BJ (cell line): ENCODE data around the gene SNRK. TPM values are rescaled to one million over a fixed set of nuclear protein-coding genes. Genes with fewer than 3 reads are reported as not detected.

ENCODE experiments used
- CTCF ChIA-PET: fragments of 350-600 bp; formaldehyde crosslinking; extraction: SDS; loops from one replicate; lab custom pipeline; 2021; ENCODE audit warnings: antibody characterized with exemption, inconsistent platforms; lab: Yijun Ruan, JAX
- POLR2A ChIA-PET: fragments of 300-600 bp; sonication (Branson Sonifier 250); formaldehyde crosslinking; extraction: SDS; loops from one replicate; lab custom pipeline; 2021; ENCODE audit warnings: antibody characterized with exemption; lab: Charles Lee
- DNase-seq: peaks from one replicate; pipeline ENCODE4 v3.0.0-alpha.2; 2011; ENCODE audit warnings: low read depth
- H3K27me3 ChIP-seq: 2 replicates; pipeline ENCODE4 v1.6.0; 2011; ENCODE audit warnings: low read length; ENCODE audit not compliant: control insufficient read depth, insufficient read depth
- H3K36me3 ChIP-seq: 2 replicates; pipeline ENCODE4 v1.5.1; 2011; ENCODE audit warnings: low read length; ENCODE audit not compliant: control insufficient read depth, insufficient read depth
- H3K4me3 ChIP-seq: 2 replicates; pipeline ENCODE4 v1.5.1; 2011; ENCODE audit warnings: low read depth, mild to moderate bottlenecking, control low read depth, low read length
- CTCF ChIP-seq: IDR thresholded peaks from 2 replicates; pipeline ENCODE4 v1.5.1; 2011; ENCODE audit warnings: low read depth, mild to moderate bottlenecking, control low read depth, inconsistent platforms, low read length, moderate library complexity; ENCODE audit not compliant: insufficient read depth
- polyA plus RNA-seq: library from polyadenylated mRNA; depleted of rRNA; stranded (reverse); fragments of >200 nt; gene quantifications from 2 replicates; pipeline ENCODE4 v1.2.3, GENCODE V29; 2011

Gene SNRK
- polyA plus RNA-seq, 1 experiment: 11.5 TPM

- CTCF ChIA-PET: no interaction called here
- POLR2A ChIA-PET: no interaction called here
Observed at GRCh38 chr3:43244694-43245093, 41.6 kb upstream of the SNRK start.

GRCh38 chr3:43246976-43247375 is 39.4 kb upstream of the SNRK start:
- POLR2A ChIA-PET: no interaction called here

More at GRCh38 chr3:43244694-43245093, 41.6 kb upstream of the SNRK start:
- no peak for DNase-seq
- no peak for TF ChIP-seq CTCF
- H3K4me3 ChIP-seq: no peak overlapping the region
- no peaks in the 10 kb centered on the region for H3K36me3 ChIP-seq
- peaks cover 10% of the 10 kb centered on the region for H3K27me3 ChIP-seq

GRCh38 chr3:43247561-43248184 is 38.7 kb upstream of the SNRK start:
- POLR2A ChIA-PET: no interaction called here
- CTCF ChIA-PET: interaction anchor here (0.8 to 1.9 kb wide), 2 partner anchors 16 to 286 kb away, joined by 3 to 4 read pairs; no protein-coding TSS in a partner anchor
- TF ChIP-seq CTCF: no peak
- Histone ChIP-seq H3K36me3 (no peaks in the 10 kb centered on the region), H3K27me3 (peaks cover 11% of the 10 kb centered on the region), H3K4me3 (no peak overlapping the region)
- no peak for DNase-seq

More at GRCh38 chr3:43246976-43247375, 39.4 kb upstream of the SNRK start:
- no peak overlapping the region for H3K4me3 ChIP-seq
- no peak for DNase-seq
- CTCF ChIA-PET: interaction anchor here (0.8 to 1.3 kb wide), 2 partner anchors 15 to 19 kb away, joined by 3 read pairs; no protein-coding TSS in a partner anchor
- H3K36me3 ChIP-seq: no peaks in the 10 kb centered on the region
- H3K27me3 ChIP-seq: peaks cover 12% of the 10 kb centered on the region
- no peak for TF ChIP-seq CTCF

GRCh38 chr3:43248185-43248583 is 38.2 kb upstream of the SNRK start:
- peak; percentile 66 for DNase-seq
- no peaks in the 10 kb centered on the region for H3K36me3 ChIP-seq
- peaks cover 9% of the 10 kb centered on the region for H3K27me3 ChIP-seq
- H3K4me3 ChIP-seq: no peak overlapping the region
- POLR2A ChIA-PET: no interaction called here
- no peak for TF ChIP-seq CTCF
- CTCF ChIA-PET: interaction anchor here (1.9 kb wide), 1 partner anchor 287 kb away, joined by 4 read pairs; no protein-coding TSS in a partner anchor

GRCh38 chr3:43248973-43249372 is 37.4 kb upstream of the SNRK start:
- ChIA-PET POLR2A (no interaction called here), CTCF (interaction anchor here (0.6 to 1.9 kb wide), 2 partner anchors 17 to 287 kb away, joined by 3 to 4 read pairs; no protein-coding TSS in a partner anchor)
- no peak for TF ChIP-seq CTCF
- Histone ChIP-seq H3K36me3 (no peaks in the 10 kb centered on the region), H3K4me3 (no peak overlapping the region), H3K27me3 (peaks cover 9% of the 10 kb centered on the region)
- DNase-seq: no peak
